ENCODE results near the gene STAM. TPM values are rescaled to one million over a fixed set of nuclear protein-coding genes. Genes with fewer than 3 reads are reported as not detected.

STAM gene
- total RNA-seq, 1 donor from 2014 or later, result 29.0 TPM

DNA sequence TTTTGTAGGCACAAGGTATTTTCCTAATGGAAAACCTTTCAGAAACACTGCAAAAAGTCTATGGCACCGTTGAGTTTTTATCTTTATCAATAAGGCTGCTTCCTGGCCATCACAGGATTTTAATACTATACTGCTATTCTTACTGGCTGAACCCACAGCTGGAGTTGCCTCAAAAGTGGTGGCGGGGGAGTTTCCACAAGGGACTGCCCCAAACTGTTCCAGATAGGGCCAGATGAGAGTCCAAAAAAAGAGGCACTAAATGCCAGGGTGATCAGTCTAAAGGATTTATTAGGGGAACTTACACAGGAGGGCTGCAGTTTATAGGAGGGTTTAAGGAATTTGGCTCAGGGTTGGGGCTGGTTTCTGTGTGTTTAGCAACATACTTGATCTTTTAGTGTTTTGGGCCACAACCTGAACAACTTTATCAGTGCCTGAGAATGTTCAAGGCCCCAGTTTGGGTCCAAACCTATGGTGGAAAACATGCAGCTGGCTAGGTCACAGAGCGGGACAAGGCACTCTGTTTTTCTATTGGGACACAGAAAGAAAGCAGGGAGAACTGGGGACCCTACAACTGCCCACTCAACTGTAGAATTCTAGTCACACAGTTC lies 41.4 kb downstream of the STAM start:
- Mint-ChIP-seq H3K27ac (ENCODE audit: unreplicated experiment) (no peak overlapping the region), H3K27me3 (ENCODE audit: low read depth) (no peaks in the 10 kb centered on the region), H3K9me3 (no peaks in the 10 kb centered on the region), H3K4me3 (no peak overlapping the region), H3K36me3 (ENCODE audit: low read depth) (peaks cover under 1% of the 10 kb centered on the region), H3K4me1 (no peaks in the 10 kb centered on the region)
- DNase-seq (ENCODE audit: low read depth, low spot score), result no peak
- TF ChIP-seq, protein P1, sequence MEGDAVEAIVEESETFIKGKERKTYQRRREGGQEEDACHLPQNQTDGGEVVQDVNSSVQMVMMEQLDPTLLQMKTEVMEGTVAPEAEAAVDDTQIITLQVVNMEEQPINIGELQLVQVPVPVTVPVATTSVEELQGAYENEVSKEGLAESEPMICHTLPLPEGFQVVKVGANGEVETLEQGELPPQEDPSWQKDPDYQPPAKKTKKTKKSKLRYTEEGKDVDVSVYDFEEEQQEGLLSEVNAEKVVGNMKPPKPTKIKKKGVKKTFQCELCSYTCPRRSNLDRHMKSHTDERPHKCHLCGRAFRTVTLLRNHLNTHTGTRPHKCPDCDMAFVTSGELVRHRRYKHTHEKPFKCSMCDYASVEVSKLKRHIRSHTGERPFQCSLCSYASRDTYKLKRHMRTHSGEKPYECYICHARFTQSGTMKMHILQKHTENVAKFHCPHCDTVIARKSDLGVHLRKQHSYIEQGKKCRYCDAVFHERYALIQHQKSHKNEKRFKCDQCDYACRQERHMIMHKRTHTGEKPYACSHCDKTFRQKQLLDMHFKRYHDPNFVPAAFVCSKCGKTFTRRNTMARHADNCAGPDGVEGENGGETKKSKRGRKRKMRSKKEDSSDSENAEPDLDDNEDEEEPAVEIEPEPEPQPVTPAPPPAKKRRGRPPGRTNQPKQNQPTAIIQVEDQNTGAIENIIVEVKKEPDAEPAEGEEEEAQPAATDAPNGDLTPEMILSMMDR (conservative IDR thresholded peaks at IDR 0.05), result no peak

DNA sequence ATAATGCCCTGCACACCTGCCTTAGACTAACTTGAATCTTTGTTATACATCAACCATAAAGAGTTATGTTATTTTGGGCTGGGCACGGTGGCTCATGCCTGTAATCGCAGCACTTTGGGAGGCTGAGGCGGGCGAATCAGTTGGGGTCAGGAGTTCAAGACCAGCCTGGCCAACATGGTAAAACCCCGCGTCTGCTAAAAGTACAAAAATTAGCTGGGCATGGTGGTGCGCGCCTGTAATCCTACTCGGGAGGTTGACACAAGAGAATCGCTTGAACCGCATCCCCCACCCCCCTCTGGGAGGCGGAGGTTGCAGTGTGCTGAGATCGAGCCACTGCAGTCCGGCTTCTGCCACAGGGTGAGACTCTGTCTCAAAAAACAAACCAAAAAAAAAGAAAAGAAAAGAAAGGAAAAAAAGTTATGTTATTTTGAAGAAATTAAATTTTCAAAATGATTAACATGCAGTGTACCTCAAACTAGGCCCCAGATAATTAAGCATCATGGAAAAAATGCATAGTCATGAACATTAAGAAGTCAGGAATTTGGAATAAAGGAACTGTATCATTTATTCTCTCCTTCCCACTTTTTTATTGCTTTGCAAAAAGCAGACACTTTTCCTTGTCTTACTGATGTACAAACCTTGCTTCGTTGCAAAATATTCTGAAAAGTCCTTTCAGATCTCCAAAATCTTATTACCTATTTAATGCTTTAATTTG lies 43.3 kb downstream of the STAM start:
- Mint-ChIP-seq H3K36me3 (ENCODE audit: low read depth) (no peaks in the 10 kb centered on the region), H3K4me3 (no peak overlapping the region), H3K27me3 (ENCODE audit: low read depth) (no peaks in the 10 kb centered on the region), H3K9me3 (no peaks in the 10 kb centered on the region), H3K4me1 (no peaks in the 10 kb centered on the region), H3K27ac (ENCODE audit: unreplicated experiment) (no peak overlapping the region)
- TF ChIP-seq, protein P1 (conservative IDR thresholded peaks at IDR 0.05), result no peak
- no peak for DNase-seq (ENCODE audit: low read depth, low spot score)

DNA sequence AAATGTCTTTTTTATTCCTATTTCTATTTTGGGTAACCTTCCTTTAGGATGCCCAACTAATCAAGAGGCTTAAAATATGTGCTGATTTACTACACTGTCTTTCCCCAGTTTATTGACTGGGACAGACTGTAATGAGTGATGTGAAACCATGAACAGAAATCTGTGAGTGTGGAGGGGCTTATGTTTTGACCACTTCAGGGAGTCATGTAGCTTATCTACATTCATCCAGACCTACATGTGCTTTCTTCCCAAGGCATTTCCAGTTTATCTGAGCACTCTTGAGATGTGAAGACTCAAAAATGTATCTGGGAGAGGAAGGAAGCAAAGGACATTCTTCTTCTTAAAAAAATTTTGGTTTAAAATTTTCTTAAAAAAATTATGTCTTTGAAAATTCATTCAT lies 45.2 kb downstream of the STAM start:
- TF ChIP-seq, protein P1 (conservative IDR thresholded peaks at IDR 0.05), result no peak
- Mint-ChIP-seq H3K9me3 (no peaks in the 10 kb centered on the region), H3K4me3 (no peak overlapping the region), H3K27ac (ENCODE audit: unreplicated experiment) (no peak overlapping the region), H3K27me3 (ENCODE audit: low read depth) (no peaks in the 10 kb centered on the region), H3K36me3 (ENCODE audit: low read depth) (no peaks in the 10 kb centered on the region), H3K4me1 (peaks cover 2% of the 10 kb centered on the region)
- no peak for DNase-seq (ENCODE audit: low read depth, low spot score)

DNA sequence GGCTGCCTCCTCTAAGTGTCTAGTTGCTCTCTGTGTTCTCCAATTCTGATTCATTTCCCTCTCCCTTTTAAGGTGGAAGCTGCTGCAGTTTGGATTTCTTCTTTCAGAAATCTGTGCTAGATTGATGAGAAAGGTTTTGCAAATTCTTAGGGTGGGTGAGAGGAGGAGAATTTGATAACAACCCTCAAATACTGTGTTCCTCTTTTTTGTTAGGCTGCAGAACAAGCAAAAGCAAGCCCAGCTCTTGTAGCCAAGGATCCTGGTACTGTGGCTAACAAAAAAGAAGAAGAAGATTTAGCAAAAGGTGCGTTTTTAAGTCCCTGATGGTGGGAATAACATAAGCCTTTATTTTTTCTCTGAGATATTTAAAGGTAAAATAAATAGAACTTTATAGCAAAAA lies 49.1 kb downstream of the STAM start:
- H3K36me3 Mint-ChIP-seq (ENCODE audit: low read depth), result peaks cover under 1% of the 10 kb centered on the region
- H3K9me3 Mint-ChIP-seq, result no peaks in the 10 kb centered on the region
- TF ChIP-seq, protein P1 (conservative IDR thresholded peaks at IDR 0.05), result no peak
- H3K27me3 Mint-ChIP-seq (ENCODE audit: low read depth), result no peaks in the 10 kb centered on the region
- no peak for DNase-seq (ENCODE audit: low read depth, low spot score)
- peaks cover 11% of the 10 kb centered on the region for H3K4me1 Mint-ChIP-seq
- no peak overlapping the region for H3K4me3 Mint-ChIP-seq
- H3K27ac Mint-ChIP-seq (ENCODE audit: unreplicated experiment), result no peak overlapping the region

DNA sequence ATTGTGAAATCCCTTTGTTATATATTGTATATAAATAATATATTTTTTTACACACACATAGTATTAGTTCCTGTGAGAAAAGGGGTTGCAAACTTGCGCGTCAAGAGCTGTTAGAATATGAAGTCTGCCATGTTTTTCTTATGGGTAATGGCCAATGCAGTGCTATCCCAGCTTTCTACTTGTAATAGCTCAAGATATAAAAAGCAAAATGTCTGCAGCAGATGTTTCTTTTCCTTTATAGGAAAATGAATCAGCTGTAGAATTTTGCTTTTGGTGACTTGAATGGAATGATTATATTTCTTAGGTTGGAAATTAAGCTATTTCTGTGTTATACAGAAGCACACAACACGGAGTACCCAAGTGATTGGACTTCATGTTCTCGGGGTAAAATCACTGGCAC lies 54.7 kb downstream of the STAM start:
- peaks cover 11% of the 10 kb centered on the region for H3K4me1 Mint-ChIP-seq
- peaks cover 17% of the 10 kb centered on the region for H3K36me3 Mint-ChIP-seq (ENCODE audit: low read depth)
- H3K27me3 Mint-ChIP-seq (ENCODE audit: low read depth), result no peaks in the 10 kb centered on the region
- H3K27ac Mint-ChIP-seq (ENCODE audit: unreplicated experiment), result no peak overlapping the region
- DNase-seq (ENCODE audit: low read depth, low spot score), result no peak
- no peaks in the 10 kb centered on the region for H3K9me3 Mint-ChIP-seq
- TF ChIP-seq, protein P1 (conservative IDR thresholded peaks at IDR 0.05), result no peak
- H3K4me3 Mint-ChIP-seq, result no peak overlapping the region
